Neural progenitor cell (in vitro differentiated cells): ENCODE measurements around the gene DHRS11. TPM values are rescaled to one million over a fixed set of nuclear protein-coding genes. Genes with fewer than 3 reads are reported as not detected.

Experiments
- DNase-seq: peaks from one replicate; pipeline ENCODE4 v3.0.0-alpha.2; 2016; ENCODE audit warnings: low spot score
- H2AFZ ChIP-seq: fragments of 200-600 bp; sonication (generic); replicated peaks from 2 replicates; pipeline ENCODE4 v1.6.1; 2016; ENCODE audit warnings: antibody characterized with exemption
- H3F3A ChIP-seq: fragments of 200-600 bp; sonication (generic); 2 replicates; pipeline ENCODE4 v1.6.1; 2016; ENCODE audit warnings: antibody characterized with exemption, low read depth
- H3K27ac ChIP-seq: fragments of 200-600 bp; sonication (generic); 2 replicates; pipeline ENCODE4 v1.5.1; 2016; ENCODE audit warnings: mild to moderate bottlenecking
- H3K27me3 ChIP-seq: fragments of 200-600 bp; sonication (generic); 2 replicates; pipeline ENCODE4 v1.6.1; 2016; ENCODE audit warnings: mild to moderate bottlenecking, moderate library complexity
- H3K36me3 ChIP-seq: fragments of 200-600 bp; sonication (generic); 2 replicates; pipeline ENCODE4 v1.5.1; 2016
- H3K4me1 ChIP-seq: fragments of 200-600 bp; sonication (generic); 2 replicates; pipeline ENCODE4 v1.6.1; 2016; ENCODE audit warnings: mixed run types
- H3K4me2 ChIP-seq: fragments of 200-600 bp; sonication (generic); 2 replicates; pipeline ENCODE4 v1.6.1; 2016
- H3K4me3 ChIP-seq: fragments of 200-600 bp; sonication (generic); 2 replicates; pipeline ENCODE4 v1.5.1; 2016
- H3K79me2 ChIP-seq: fragments of 200-600 bp; sonication (generic); 2 replicates; pipeline ENCODE4 v1.6.1; 2016; ENCODE audit warnings: low read depth
- H3K9ac ChIP-seq: fragments of 200-600 bp; sonication (generic); 2 replicates; pipeline ENCODE4 v1.6.1; 2016
- H3K9me3 ChIP-seq: fragments of 200-600 bp; sonication (generic); 2 replicates; pipeline ENCODE4 v1.5.1; 2016; ENCODE audit warnings: low read depth
- H4K20me1 ChIP-seq: fragments of 200-600 bp; sonication (generic); 2 replicates; pipeline ENCODE4 v1.6.1; 2016; ENCODE audit warnings: low read depth
- H3K27ac Mint-ChIP-seq: 3 replicates; pipeline ENCODE4 v1.8.0; 2021; ENCODE audit warnings: mixed read lengths
- H3K27me3 Mint-ChIP-seq: 2 replicates; pipeline ENCODE4 v1.8.0; 2022; ENCODE audit warnings: low read depth, mild to moderate bottlenecking, inconsistent platforms, moderate library complexity, mixed read lengths; ENCODE audit not compliant: insufficient read depth
- H3K36me3 Mint-ChIP-seq: 3 replicates; pipeline ENCODE4 v1.8.0; 2021; ENCODE audit warnings: mixed read lengths
- H3K4me1 Mint-ChIP-seq: 3 replicates; pipeline ENCODE4 v1.8.0; 2021; ENCODE audit warnings: mixed read lengths
- H3K4me3 Mint-ChIP-seq: 3 replicates; pipeline ENCODE4 v1.8.0; 2021; ENCODE audit warnings: mild to moderate bottlenecking, moderate library complexity, mixed read lengths
- H3K9me3 Mint-ChIP-seq: 3 replicates; pipeline ENCODE4 v1.8.0; 2020; ENCODE audit warnings: mixed read lengths
- EZH2 ChIP-seq: fragments of 200-600 bp; sonication (generic); IDR thresholded peaks from 2 replicates; pipeline ENCODE4 v1.6.1; 2017; ENCODE audit warnings: antibody characterized with exemption, mild to moderate bottlenecking, moderate library complexity
- EZH2phosphoT487 ChIP-seq: fragments of 200-600 bp; sonication (generic); IDR thresholded peaks from 2 replicates; pipeline ENCODE4 v1.6.1; 2017; ENCODE audit warnings: antibody characterized with exemption
- total RNA-seq: library from RNA; depleted of rRNA; stranded (reverse); fragments of >200 nt; gene quantifications from 2 replicates; pipeline ENCODE4 v1.2.3, GENCODE V29; 2015; ENCODE audit warnings: low replicate concordance
- TF ChIP-seq, protein P1 (sequence below): fragments of 200-600 bp; sonication (generic); IDR thresholded peaks from 2 replicates; pipeline ENCODE4 v1.5.1; 2017; ENCODE audit warnings: antibody characterized with exemption, mild to moderate bottlenecking

Gene DHRS11
- total RNA-seq, 1 donor from 2014 or later: 14.4 TPM

DNA sequence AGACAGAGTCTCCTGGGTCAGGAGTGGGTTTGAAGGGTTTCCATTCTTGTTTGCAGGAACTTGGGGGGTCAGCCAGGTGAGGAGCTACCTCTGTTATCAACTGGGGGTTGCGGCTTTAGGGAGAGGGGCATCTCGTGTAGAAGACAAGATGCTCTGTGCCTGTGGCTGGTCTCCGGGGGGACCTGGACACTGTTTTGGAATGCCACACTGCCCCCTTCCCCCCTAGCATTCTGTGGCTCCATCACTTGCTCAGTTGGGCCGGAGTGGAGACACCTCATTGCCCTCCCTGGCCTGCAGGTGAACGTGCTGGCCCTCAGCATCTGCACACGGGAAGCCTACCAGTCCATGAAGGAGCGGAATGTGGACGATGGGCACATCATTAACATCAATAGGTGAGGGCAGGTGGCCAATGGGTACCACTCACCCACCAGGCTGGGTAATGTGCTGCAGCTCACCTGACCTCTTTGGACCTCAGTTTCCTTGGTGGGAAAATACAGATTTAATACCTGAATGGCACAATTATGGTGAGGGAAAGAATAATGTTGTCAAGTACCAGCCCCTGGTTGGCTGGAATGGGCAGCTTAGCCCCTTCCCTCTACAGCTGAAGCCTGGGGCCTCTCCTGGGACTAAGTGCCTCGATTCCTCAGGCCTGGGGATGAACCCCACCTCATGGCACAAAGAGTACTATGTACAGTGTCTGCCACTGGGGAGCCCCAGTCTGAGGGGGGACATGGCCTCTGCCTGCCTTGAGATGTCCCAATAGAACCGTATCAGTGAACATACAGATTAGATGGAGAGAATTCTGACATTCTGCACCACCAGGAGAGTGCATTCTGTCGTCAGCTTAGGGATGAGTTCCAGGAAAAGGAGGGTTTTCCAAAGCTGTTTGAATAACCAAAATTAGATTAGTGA lies 6.4 kb downstream of the DHRS11 start:
- no peaks in the 10 kb centered on the region for H3K9me3 Mint-ChIP-seq
- H4K20me1 ChIP-seq: peaks cover 11% of the 10 kb centered on the region
- peaks cover 14% of the 10 kb centered on the region for H3K36me3 Mint-ChIP-seq
- DNase-seq: no peak
- H3K27me3 ChIP-seq: peaks cover 8% of the 10 kb centered on the region
- H3K27me3 Mint-ChIP-seq: peaks cover 9% of the 10 kb centered on the region
- H3K4me2 ChIP-seq: no peak overlapping the region
- peaks cover 23% of the 10 kb centered on the region for H3K79me2 ChIP-seq
- no peaks in the 10 kb centered on the region for H3K9me3 ChIP-seq
- no peak overlapping the region for H3K9ac ChIP-seq
- TF ChIP-seq EZH2phosphoT487: no peak
- TF ChIP-seq, protein P1, sequence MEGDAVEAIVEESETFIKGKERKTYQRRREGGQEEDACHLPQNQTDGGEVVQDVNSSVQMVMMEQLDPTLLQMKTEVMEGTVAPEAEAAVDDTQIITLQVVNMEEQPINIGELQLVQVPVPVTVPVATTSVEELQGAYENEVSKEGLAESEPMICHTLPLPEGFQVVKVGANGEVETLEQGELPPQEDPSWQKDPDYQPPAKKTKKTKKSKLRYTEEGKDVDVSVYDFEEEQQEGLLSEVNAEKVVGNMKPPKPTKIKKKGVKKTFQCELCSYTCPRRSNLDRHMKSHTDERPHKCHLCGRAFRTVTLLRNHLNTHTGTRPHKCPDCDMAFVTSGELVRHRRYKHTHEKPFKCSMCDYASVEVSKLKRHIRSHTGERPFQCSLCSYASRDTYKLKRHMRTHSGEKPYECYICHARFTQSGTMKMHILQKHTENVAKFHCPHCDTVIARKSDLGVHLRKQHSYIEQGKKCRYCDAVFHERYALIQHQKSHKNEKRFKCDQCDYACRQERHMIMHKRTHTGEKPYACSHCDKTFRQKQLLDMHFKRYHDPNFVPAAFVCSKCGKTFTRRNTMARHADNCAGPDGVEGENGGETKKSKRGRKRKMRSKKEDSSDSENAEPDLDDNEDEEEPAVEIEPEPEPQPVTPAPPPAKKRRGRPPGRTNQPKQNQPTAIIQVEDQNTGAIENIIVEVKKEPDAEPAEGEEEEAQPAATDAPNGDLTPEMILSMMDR: no peak
- H3K27ac ChIP-seq: no peak overlapping the region
- no peak overlapping the region for H3K4me3 ChIP-seq
- H3K36me3 ChIP-seq: no peaks in the 10 kb centered on the region
- peaks cover 21% of the 10 kb centered on the region for H3K4me1 ChIP-seq
- no peak overlapping the region for H2AFZ ChIP-seq
- peaks cover 28% of the 10 kb centered on the region for H3K4me1 Mint-ChIP-seq
- no peak overlapping the region for H3K4me3 Mint-ChIP-seq
- H3F3A ChIP-seq: peaks cover 23% of the 10 kb centered on the region
- H3K27ac Mint-ChIP-seq: no peak overlapping the region

DNA sequence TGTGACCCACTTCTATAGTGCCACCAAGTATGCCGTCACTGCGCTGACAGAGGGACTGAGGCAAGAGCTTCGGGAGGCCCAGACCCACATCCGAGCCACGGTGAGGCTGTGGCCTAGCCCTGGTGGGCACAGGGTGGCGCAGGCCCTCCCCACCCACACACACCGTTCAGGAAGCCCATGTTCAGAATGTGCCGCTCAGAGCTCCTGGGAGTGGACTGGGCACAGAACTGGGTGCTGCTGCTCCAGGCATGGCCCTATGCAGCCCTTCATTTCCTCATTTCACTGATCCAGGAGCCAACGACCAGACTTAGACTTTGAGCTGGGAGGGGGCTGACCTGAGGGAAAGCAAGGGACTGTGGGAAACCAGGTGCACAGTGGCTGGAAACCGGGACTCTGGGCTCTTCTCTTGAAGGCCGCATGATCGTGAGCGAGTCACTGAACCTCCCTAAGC lies 7.3 kb downstream of the DHRS11 start:
- Mint-ChIP-seq H3K27ac (no peak overlapping the region), H3K9me3 (no peaks in the 10 kb centered on the region), H3K27me3 (peaks cover 8% of the 10 kb centered on the region), H3K36me3 (peaks cover 14% of the 10 kb centered on the region), H3K4me3 (no peak overlapping the region), H3K4me1 (peaks cover 21% of the 10 kb centered on the region)
- DNase-seq: no peak
- peaks cover 8% of the 10 kb centered on the region for H3K27me3 ChIP-seq
- no peak overlapping the region for H3K4me2 ChIP-seq
- no peak overlapping the region for H2AFZ ChIP-seq
- no peak for TF ChIP-seq EZH2phosphoT487
- TF ChIP-seq, protein P1: no peak
- no peak for TF ChIP-seq EZH2
- peaks cover 28% of the 10 kb centered on the region for H3F3A ChIP-seq
- H3K27ac ChIP-seq: no peak overlapping the region
- peaks cover 17% of the 10 kb centered on the region for H3K4me1 ChIP-seq
- H3K9ac ChIP-seq: no peak overlapping the region
- H3K79me2 ChIP-seq: peaks cover 16% of the 10 kb centered on the region
- H4K20me1 ChIP-seq: peaks cover 12% of the 10 kb centered on the region
- no peak overlapping the region for H3K4me3 ChIP-seq
- H3K9me3 ChIP-seq: no peaks in the 10 kb centered on the region
- H3K36me3 ChIP-seq: no peaks in the 10 kb centered on the region

DNA sequence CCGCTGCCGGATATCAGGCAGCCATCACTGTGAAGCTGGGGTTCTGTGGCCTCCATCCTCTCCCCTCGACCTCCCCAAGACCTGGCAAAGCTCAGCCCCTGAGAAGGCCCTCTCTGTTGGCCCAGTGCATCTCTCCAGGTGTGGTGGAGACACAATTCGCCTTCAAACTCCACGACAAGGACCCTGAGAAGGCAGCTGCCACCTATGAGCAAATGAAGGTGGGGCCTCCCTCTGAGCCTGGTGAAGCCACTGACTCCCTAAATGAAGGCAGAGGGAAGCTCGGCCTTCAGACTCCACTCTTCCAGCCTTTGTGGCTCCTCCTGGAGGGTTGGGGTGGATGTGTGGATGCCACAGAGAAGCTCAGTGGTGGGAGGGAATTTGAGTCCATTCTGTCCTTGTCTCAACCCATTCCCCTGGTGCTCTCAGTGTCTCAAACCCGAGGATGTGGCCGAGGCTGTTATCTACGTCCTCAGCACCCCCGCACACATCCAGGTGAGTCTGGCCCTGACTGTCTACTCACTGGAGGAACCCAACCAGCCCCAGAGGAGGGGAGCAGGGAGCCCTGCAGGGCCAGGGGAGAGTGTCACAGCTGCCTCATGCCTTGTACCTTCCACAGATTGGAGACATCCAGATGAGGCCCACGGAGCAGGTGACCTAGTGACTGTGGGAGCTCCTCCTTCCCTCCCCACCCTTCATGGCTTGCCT lies 8.0 kb downstream of the DHRS11 start:
- no peak overlapping the region for H3K9ac ChIP-seq
- H3K4me1 ChIP-seq: peaks cover 15% of the 10 kb centered on the region
- no peak overlapping the region for H2AFZ ChIP-seq
- DNase-seq: no peak
- H3F3A ChIP-seq: peaks cover 31% of the 10 kb centered on the region
- Mint-ChIP-seq H3K4me3 (peak overlapping the region; percentile 89), H3K36me3 (peaks cover 14% of the 10 kb centered on the region), H3K9me3 (no peaks in the 10 kb centered on the region), H3K27me3 (peaks cover 8% of the 10 kb centered on the region), H3K4me1 (peaks cover 23% of the 10 kb centered on the region), H3K27ac (no peak overlapping the region)
- peaks cover 8% of the 10 kb centered on the region for H3K27me3 ChIP-seq
- H3K9me3 ChIP-seq: no peaks in the 10 kb centered on the region
- H3K4me2 ChIP-seq: no peak overlapping the region
- H4K20me1 ChIP-seq: peaks cover 15% of the 10 kb centered on the region
- no peaks in the 10 kb centered on the region for H3K36me3 ChIP-seq
- H3K4me3 ChIP-seq: no peak overlapping the region
- TF ChIP-seq, protein P1: no peak
- TF ChIP-seq EZH2phosphoT487 (no peak), EZH2 (no peak)
- peaks cover 10% of the 10 kb centered on the region for H3K79me2 ChIP-seq
- H3K27ac ChIP-seq: no peak overlapping the region
